Skeletal muscle cell (primary cell): ENCODE results near the gene UBAC2.

Experiments used
- DNase-seq: peaks from one replicate; pipeline ENCODE4 v3.0.0-alpha.2; 2010; ENCODE audit warnings: low read depth
- H3K4me3 ChIP-seq: 2 replicates; pipeline ENCODE4 v1.5.1; 2011; ENCODE audit warnings: low read depth, mild to moderate bottlenecking, control low read depth, low read length, moderate library complexity

The UBAC2 gene

DNA sequence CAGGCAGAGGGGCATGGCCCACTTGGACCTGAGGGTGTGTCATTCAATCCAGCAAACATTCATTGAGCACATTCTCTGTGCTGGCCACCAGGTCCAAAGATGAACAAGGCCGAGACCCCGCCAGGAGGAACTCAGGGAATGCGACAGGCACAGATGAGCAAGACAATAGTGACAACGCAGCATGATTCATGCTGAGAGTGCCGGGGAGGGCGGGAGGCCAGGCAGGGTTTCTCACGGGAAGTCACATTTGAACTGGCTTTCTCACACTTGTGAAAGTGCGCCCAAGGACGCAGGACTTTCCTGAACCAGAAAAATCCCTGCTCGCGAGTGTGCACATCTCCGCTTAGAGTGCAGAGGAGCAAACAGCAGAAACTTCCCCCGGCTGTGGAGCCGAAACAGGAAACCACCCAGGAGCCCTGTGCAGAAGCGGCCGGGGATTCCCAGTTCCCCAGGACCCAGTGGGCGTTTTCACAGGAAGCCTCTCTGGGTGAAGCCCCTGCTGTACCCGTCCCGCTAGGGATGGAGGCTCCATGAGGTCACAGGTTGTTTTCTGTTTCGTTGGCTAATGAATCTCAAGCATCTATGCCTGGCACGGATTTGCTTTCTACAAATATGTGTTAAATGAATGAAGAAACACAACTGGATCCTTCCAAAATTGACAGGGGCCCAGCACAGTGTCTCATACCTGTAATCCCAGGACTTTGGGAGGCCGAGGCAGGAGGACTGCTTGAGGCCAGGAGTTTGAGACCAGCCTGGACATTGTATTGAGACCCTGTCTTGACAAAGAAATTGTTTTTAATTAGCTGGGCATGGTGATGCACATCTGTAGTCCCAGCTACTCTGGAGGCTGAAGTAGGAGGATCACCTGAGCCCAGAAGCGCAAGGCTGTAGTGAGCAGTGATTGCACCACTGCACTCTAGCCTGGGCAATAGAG, 232.2 kb downstream of the UBAC2 start:
- H3K4me3 ChIP-seq = peak overlapping the region; percentile 29
- peak; percentile 46 for DNase-seq

DNA sequence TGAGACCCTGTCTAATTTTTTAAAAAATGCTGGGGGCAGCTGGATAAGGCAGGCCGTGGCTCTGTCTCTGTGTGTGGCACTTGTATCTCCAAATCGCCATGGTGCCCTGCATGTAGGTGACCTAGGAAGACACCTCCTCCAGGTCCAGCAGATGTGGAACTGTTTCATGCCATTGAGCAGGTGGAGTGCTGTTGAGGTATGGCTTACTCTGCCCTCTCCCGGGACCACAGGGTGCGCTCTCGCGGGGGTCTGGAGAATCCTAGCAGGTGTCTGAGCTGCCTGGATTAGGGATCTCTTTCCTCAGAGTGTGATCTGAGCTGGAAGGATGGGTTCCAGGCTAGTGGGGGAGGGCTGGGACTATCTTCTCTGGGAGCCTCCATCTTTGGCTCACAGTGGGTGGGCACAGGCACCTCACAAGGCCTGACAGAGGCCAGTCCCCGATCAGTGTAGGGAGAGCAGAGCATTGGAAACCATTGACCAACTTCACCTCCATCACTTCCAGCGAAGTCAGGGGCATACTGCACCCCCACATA, 233.0 kb downstream of the UBAC2 start:
- no peak overlapping the region for H3K4me3 ChIP-seq
- no peak for DNase-seq

DNA sequence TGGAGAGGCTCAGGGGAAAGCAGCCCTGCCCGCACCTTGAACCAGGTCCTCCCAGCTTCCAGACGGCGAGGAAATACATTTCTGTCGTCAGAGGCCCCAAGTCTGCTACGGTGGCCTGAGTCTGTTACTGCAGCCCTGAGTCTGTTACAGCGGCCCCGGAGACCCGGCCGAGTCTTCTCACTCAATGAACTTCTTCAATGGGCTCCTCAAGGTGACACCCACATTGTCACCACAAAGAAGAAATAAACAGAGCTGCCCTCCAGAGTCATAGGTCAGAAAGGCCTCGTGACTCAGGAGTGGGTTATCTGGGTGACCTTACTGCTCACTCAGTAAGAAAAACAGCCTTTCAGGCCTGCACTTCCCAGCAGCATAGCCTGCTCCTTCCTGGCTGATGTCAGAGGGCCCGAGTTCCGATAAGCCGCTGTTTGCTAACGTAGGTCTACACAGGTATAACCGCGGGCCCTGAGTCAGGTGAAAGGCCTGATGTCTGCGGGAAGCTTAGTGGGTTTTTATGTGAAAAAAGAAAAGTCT, 233.7 kb downstream of the UBAC2 start:
- DNase-seq = no peak
- H3K4me3 ChIP-seq = no peak overlapping the region

DNA sequence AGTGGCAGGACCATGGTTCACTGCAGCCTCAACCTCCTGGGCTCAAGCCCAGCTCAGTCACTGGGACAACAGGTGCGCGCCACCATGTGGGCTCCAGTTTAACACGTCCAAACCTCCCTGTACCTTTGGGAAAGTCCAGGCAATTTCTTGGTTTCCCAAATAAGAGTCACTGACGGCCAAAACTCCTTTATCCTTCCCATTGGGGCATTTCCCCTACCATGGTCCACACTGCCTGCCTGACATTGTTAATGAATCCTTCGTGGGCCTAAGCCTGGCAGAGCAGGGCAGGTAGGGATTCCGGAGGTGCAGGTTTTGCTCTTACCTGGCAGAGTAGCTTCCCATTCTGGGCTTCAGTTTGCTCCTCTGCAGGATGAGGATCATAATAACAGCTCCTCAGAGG, 234.5 kb downstream of the UBAC2 start:
- DNase-seq = no peak
- no peak overlapping the region for H3K4me3 ChIP-seq

DNA sequence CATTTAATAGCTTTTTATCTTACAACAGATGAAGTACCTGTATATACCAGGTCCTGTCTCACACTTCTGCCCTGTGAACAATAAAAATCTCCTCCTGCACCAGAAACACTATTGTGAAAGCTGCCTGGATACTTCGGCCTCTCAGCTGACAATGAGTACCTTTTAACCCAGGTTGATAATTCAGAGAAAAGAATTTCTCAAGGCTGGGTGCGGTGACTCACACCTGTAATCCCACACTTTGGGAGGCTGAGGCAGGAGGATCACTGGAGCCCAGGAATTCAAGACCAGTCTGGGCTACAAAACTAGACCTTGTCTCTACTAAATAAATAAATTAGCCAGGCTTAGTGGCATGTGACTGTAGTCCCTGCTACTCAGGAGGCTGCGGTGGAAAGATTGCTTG, 235.3 kb downstream of the UBAC2 start:
- no peak overlapping the region for H3K4me3 ChIP-seq
- no peak for DNase-seq
